Sciatic nerve (tissue), 2 donors: Measurements from ENCODE around the gene CARD18. TPM values are rescaled to one million over a fixed set of nuclear protein-coding genes. Genes with fewer than 3 reads are reported as not detected.
"Not testable (repeated sequence)": the region's sequence is repeated elsewhere in the genome, so short reads cannot be mapped to it uniquely, and the experiment has no call there.

Source experiments
- ATAC-seq: fragments of 200-7000 bp; cut with Tn5 transposase; one replicate; pipeline ENCODE4 v1.9.1; 2020; ENCODE audit warnings: mild to moderate bottlenecking, moderate library complexity
- DNase-seq: peaks from one replicate; pipeline ENCODE4 v3.0.0-alpha.2; 2020; ENCODE audit warnings: low spot score
- intact Hi-C: fragments of 100-400 bp; cut with DNase I; formaldehyde crosslinking; loops from one replicate; pipeline ENCODE4 v1.14.2; 2022
- total RNA-seq: library from RNA; stranded (reverse); fragmentation: NEBNext Ultra II Directional; extraction: Animal tissue kit (Norgen Biotek cat#: 25700); gene quantifications from one replicate; pipeline ENCODE4 v1.2.1, GENCODE V29; 2021
- donor health status: DM: no; HTN: no; CAD: no.
- donor health status: DM: no; HTN: no; CAD: no.

Gene CARD18
- total RNA-seq, 1 donor from 2014 or later = not detected

- DNase-seq = no peak
- intact Hi-C loops = no loop called here
- no peak for ATAC-seq
Measured at GRCh38 chr11:105142167-105142566, 2.6 kb upstream of the CARD18 start.

DNA sequence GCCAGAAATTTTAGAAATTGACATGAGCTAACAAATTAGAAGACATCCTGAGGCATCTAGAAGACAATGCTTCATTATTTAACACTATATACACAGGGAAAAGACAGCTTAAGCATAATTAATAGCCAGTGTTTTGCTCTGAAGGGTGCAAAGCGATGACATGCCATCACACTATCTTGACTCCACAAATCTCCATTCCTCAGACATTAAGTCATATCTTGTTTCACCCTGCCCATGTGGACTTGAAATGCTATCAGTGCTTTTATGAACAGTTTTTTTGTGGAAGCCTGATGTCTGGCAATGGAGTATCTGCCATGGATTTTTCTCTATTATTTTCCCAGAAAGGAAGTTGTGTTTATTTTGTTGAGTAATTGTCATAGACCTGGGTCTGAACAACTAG is 2.3 kb downstream of the CARD18 start:
- intact Hi-C loops = no loop called here
- ATAC-seq = no peak
- DNase-seq = no peak

DNA sequence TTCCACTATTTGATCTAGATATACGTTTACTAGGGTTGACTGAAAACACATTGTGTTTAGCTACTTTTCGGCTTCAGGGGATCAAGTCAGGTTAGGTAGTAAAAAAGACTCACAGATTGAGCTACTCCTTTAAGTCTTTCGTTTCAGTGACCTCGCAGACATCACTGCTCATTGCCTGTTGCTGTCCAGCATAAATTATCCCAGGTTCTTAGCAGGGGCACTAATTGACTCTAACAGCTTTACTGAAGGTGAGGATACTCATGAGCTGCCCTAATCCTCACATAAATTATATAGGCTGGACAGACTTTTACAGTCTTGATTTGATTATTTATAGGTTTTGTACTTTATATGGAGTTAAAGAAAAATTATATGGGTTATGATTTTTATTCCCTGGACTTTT is 3.7 kb downstream of the CARD18 start:
- no peak for DNase-seq
- ATAC-seq = no peak

GRCh38 chr11:105132716-105133511 is 6.7 kb downstream of the CARD18 start:
- intact Hi-C loops = no loop called here
- ATAC-seq = no peak
- DNase-seq = no peak

More for the DNA sequence above, 3.7 kb downstream of the CARD18 start:
- intact Hi-C loops = no loop called here

DNA sequence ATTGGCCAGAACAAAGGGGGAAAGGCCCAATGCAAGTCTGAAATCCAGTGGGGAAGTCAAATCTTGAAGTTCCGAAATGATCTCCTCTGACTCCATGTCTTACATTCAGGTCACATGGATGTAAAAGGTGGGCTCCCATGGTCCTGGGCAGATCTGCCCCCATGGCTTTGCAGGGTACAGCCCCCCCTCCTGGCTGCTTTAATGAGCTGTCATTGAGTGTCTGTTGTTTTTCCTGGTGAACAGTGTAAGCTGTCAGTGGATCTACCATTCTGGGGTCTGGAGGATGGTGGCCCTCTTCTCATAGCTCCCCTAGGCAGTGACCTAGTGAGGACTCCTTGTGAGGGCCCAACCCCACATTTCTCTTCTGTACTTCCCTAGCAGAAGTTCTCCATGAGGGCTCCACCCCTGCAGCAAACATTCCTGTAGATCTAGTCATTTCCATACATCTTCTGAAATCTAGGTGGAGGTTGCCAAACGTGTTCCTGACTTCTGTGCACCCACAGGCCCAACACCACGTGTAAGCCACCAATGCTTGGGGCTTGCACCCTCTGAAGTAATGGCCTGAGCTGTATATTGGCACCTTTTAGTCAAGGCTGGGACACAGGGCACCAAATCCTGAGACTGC is 9.3 kb downstream of the CARD18 start:
- DNase-seq = no peak
- no peak for ATAC-seq
- intact Hi-C loops = no loop called here

DNA sequence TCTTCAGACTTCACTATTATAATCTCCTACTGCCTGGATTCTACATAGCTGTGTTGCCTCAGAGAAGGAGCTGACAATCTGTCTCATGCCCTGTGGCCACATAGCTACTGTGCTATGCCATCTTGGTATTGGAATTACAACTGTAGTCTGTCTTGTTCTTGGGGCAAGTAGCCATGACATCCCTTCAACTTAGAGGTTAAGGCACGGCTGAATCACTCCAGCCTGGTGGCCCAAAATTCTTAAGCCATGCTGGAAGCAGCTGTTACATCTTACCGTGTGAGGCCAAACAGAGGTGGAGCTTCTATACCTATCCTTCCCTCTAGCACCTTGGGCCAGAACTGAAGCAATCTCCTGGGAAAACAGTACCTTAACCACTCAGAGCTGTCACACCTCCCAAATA is 14.8 kb downstream of the CARD18 start:
- ATAC-seq = no peak
- intact Hi-C loops = no loop called here

GRCh38 chr11:105111145-105111944 is 28.2 kb downstream of the CARD18 start:
- ATAC-seq (no peak), DNase-seq (no peak)
- intact Hi-C loops = no loop called here

More for the DNA sequence above, 14.8 kb downstream of the CARD18 start:
- DNase-seq = no peak

- ATAC-seq (no peak), DNase-seq (no peak)
- intact Hi-C loops = no loop called here
Measured at GRCh38 chr11:105110688-105111030, 28.9 kb downstream of the CARD18 start.

GRCh38 chr11:105109855-105110687 is 29.5 kb downstream of the CARD18 start:
- DNase-seq (no peak), ATAC-seq (peak; percentile 38)
- intact Hi-C loops = no loop called here

GRCh38 chr11:105109321-105109720 is 30.2 kb downstream of the CARD18 start:
- intact Hi-C loops = no loop called here
- ATAC-seq (no peak), DNase-seq (no peak)

GRCh38 chr11:105108247-105108646 is 31.3 kb downstream of the CARD18 start:
- DNase-seq = no peak
- intact Hi-C loops = no loop called here
- ATAC-seq = no peak

GRCh38 chr11:105107226-105107825 is 32.2 kb downstream of the CARD18 start:
- DNase-seq, ATAC-seq, intact Hi-C loops: not testable (repeated sequence)

- intact Hi-C loops = no loop called here
- no peak for ATAC-seq
Measured at GRCh38 chr11:105106140-105106539, 33.4 kb downstream of the CARD18 start.

DNA sequence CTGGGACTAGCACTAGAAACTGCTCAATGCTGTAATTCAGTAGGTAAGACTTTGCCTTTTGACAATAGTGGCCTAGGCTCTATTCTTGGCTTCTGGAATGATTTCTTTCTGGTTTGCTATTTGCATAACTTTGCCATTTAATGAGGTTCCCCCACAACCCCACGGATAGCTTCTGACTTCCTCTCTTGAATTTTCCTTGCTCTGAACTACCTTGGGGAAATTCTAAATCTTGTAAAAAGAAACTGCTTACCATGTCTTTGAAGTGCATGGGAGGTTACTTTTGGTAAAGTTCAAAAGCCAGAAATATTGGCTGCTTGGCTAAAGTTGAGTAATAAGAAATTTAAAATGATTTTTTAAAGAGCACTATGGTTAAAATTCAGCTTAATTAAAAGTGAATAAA is 35.3 kb downstream of the CARD18 start:
- DNase-seq (no peak), ATAC-seq (no peak)
- intact Hi-C loops = no loop called here

More at GRCh38 chr11:105106140-105106539, 33.4 kb downstream of the CARD18 start:
- DNase-seq = no peak

- DNase-seq (no peak), ATAC-seq (no peak)
- intact Hi-C loops = no loop called here
Measured at GRCh38 chr11:105103336-105103735, 36.2 kb downstream of the CARD18 start.

GRCh38 chr11:105102079-105102581 is 37.4 kb downstream of the CARD18 start:
- intact Hi-C loops, DNase-seq, ATAC-seq: not testable (repeated sequence)

DNA sequence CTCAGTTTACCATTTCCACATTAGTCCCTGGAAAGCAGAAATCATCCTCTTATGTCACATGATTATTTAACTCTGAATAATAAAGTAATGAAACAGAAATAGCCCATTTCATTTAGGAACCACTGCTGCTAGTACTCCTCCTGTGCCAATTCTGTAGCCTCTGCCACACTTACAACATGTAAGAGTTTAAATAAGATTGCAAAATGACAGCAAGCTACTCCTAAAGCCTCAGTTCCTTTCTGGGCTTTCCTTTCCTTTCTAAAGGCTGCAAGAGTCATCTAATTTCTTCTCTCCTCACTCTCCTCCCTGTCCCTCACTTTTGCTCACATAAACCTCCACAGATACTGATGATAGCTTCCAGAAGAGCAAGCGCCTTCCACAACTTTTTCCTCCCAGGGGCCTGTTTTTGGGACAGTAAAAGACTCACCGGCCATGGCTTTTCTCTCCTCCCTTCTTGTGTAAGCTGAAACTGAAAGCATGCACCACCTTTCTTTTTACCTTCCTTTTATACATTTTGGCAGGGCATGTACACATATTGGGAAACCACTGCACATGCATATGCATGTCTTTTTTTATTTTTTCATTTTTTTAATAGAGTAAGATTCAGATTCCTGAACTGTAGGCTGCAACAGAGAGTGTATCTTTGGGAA is 38.5 kb downstream of the CARD18 start:
- ATAC-seq (peak; percentile 36), DNase-seq (no peak)
- intact Hi-C loops = no loop called here

DNA sequence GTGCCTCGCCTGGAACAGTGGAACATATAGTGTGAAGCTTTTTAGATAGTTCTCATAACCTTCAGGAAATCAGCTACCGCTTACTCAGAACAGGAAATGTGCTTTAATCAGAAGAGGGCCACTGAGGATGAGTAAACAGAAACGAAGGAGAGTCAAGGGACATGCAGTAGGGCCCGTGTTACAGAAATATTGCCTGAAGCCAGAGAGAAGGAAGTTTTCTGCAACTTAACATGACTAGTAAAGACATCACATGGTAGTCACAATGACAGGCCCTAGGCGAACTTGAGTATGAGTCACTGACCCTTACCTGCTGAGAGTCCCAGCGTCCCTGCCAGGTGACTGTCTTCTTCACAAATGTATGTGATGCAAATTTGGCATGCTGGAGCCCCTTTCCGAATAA is 39.4 kb downstream of the CARD18 start:
- intact Hi-C loops = no loop called here
- DNase-seq (no peak), ATAC-seq (no peak)
